ENCODE data around the gene MACROD2.

The MACROD2 gene

GRCh38 chr20:15220778-15221565 is 1225.7 kb downstream of the MACROD2 start:
- no peak for DNase-seq (ENCODE audit: low spot score)

- DNase-seq (ENCODE audit: low spot score): no peak
Measured at GRCh38 chr20:15222502-15223330, 1227.4 kb downstream of the MACROD2 start.

GRCh38 chr20:15224199-15224598 is 1228.9 kb downstream of the MACROD2 start:
- DNase-seq (ENCODE audit: low spot score): no peak

GRCh38 chr20:15227102-15227501 is 1231.8 kb downstream of the MACROD2 start:
- DNase-seq (ENCODE audit: low spot score): no peak

- DNase-seq (ENCODE audit: low spot score): no peak
Measured at GRCh38 chr20:15232243-15232642, 1236.9 kb downstream of the MACROD2 start.

- no peak for DNase-seq (ENCODE audit: low spot score)
Measured at GRCh38 chr20:15235471-15236198, 1240.3 kb downstream of the MACROD2 start.

GRCh38 chr20:15236812-15237211 is 1241.5 kb downstream of the MACROD2 start:
- peak; percentile 60 for DNase-seq (ENCODE audit: low spot score)

- DNase-seq (ENCODE audit: low spot score): no peak
Measured at GRCh38 chr20:15239542-15240206, 1244.4 kb downstream of the MACROD2 start.

- DNase-seq (ENCODE audit: low spot score): no peak
Measured at GRCh38 chr20:15240801-15241200, 1245.5 kb downstream of the MACROD2 start.

GRCh38 chr20:15241681-15242080 is 1246.4 kb downstream of the MACROD2 start:
- no peak for DNase-seq (ENCODE audit: low spot score)

GRCh38 chr20:15242773-15243172 is 1247.5 kb downstream of the MACROD2 start:
- no peak for DNase-seq (ENCODE audit: low spot score)

GRCh38 chr20:15245896-15246295 is 1250.6 kb downstream of the MACROD2 start:
- no peak for DNase-seq (ENCODE audit: low spot score)

- DNase-seq (ENCODE audit: low spot score): no peak
Measured at GRCh38 chr20:15248618-15249395, 1253.5 kb downstream of the MACROD2 start.

GRCh38 chr20:15251171-15251570 is 1255.9 kb downstream of the MACROD2 start:
- peak; percentile 10 for DNase-seq (ENCODE audit: low spot score)

- DNase-seq (ENCODE audit: low spot score): no peak
Measured at GRCh38 chr20:15252304-15252703, 1257.0 kb downstream of the MACROD2 start.

- DNase-seq (ENCODE audit: low spot score): no peak
Measured at GRCh38 chr20:15253431-15253830, 1258.1 kb downstream of the MACROD2 start.

GRCh38 chr20:15256676-15257568 is 1261.6 kb downstream of the MACROD2 start:
- no peak for DNase-seq (ENCODE audit: low spot score)

GRCh38 chr20:15257569-15257870 is 1262.2 kb downstream of the MACROD2 start:
- no peak for DNase-seq (ENCODE audit: low spot score)

GRCh38 chr20:15265581-15266309 is 1270.4 kb downstream of the MACROD2 start:
- no peak for DNase-seq (ENCODE audit: low spot score)

- DNase-seq (ENCODE audit: low spot score): no peak
Measured at GRCh38 chr20:15267935-15268334, 1272.6 kb downstream of the MACROD2 start.
